CD14-positive monocyte (primary cell): ENCODE results near the gene MXRA8. TPM values are rescaled to one million over a fixed set of nuclear protein-coding genes. Genes with fewer than 3 reads are reported as not detected.

Experiments
- DNase-seq, 3 donors: peaks; one replicate each; pipeline ENCODE4 v3.0.0-alpha.2; 2011 to 2022
- H2AFZ ChIP-seq: 2 replicates; pipeline ENCODE4 v1.6.0; 2012; ENCODE audit warnings: mild to moderate bottlenecking, low read depth, low read length, inconsistent platforms; ENCODE audit not compliant: insufficient read depth, poor library complexity, severe bottlenecking
- H3K27ac ChIP-seq, 2 donors: 1 replicate in 1 of 2; 2 replicates in 1 of 2; pipeline ENCODE4 v1.5.1; 2012 to 2013; ENCODE audit warnings: low read length in 2 of 2, control low read depth in 1 of 2, inconsistent platforms in 1 of 2, low read depth in 1 of 2, mild to moderate bottlenecking in 1 of 2
- H3K27me3 ChIP-seq, 2 donors: one replicate each; pipeline versions ENCODE4 v1.6.0 to v1.6.1; 2011 to 2013; ENCODE audit warnings: low read length in 2 of 2; ENCODE audit not compliant: control insufficient read depth in 2 of 2, insufficient read depth in 2 of 2
- H3K36me3 ChIP-seq, 2 donors: replicated peaks in 1 of 2; 1 replicate in 1 of 2; 2 replicates in 1 of 2; pipeline versions ENCODE4 v1.5.1 to v1.6.1; 2012 to 2013; ENCODE audit warnings: low read length in 2 of 2, control low read depth in 1 of 2, inconsistent platforms in 1 of 2, mild to moderate bottlenecking in 1 of 2; ENCODE audit not compliant: insufficient read depth in 2 of 2, control insufficient read depth in 1 of 2
- H3K4me1 ChIP-seq, 2 donors: 1 replicate in 1 of 2; 2 replicates in 1 of 2; pipeline versions ENCODE4 v1.5.1 to v1.6.1; 2012 to 2013; ENCODE audit warnings: low read length in 2 of 2, control low read depth in 1 of 2, inconsistent platforms in 1 of 2, mild to moderate bottlenecking in 1 of 2, moderate library complexity in 1 of 2; ENCODE audit not compliant: insufficient read depth in 2 of 2, control insufficient read depth in 1 of 2
- H3K4me2 ChIP-seq: replicated peaks from 2 replicates; pipeline ENCODE3; 2012; ENCODE audit warnings: low read length, moderate library complexity, mild to moderate bottlenecking; ENCODE audit not compliant: poor library complexity, severe bottlenecking; ENCODE audit errors: extremely low read depth
- H3K4me3 ChIP-seq, 3 experiments: fragments of 200-600 bp in 1 of 3; sonication (generic) in 1 of 3; replicated peaks in 1 of 3; 1 replicate in 2 of 3; 2 replicates in 1 of 3; pipeline ENCODE4 v1.5.1; 2011 to 2013; ENCODE audit warnings: low read length in 3 of 3, mild to moderate bottlenecking in 3 of 3, control low read depth in 2 of 3, low read depth in 2 of 3, inconsistent platforms in 1 of 3, moderate library complexity in 1 of 3
- H3K79me2 ChIP-seq: 2 replicates; pipeline ENCODE4 v1.6.0; 2012; ENCODE audit warnings: mild to moderate bottlenecking, control low read depth, inconsistent platforms, low read length, moderate library complexity; ENCODE audit not compliant: insufficient read depth
- H3K9ac ChIP-seq: 2 replicates; pipeline ENCODE4 v1.6.0; 2017; ENCODE audit warnings: low read length, mild to moderate bottlenecking; ENCODE audit not compliant: insufficient read depth, poor library complexity, severe bottlenecking
- H3K9me3 ChIP-seq, 2 donors: replicated peaks in 1 of 2; 1 replicate in 1 of 2; 2 replicates in 1 of 2; pipeline versions ENCODE4 v1.5.1 to v1.6.1; 2012 to 2013; ENCODE audit warnings: low read length in 2 of 2, control low read depth in 1 of 2; ENCODE audit not compliant: control insufficient read depth in 1 of 2, insufficient read depth in 1 of 2
- H4K20me1 ChIP-seq: 2 replicates; pipeline ENCODE4 v1.6.0; 2012; ENCODE audit warnings: mild to moderate bottlenecking, low read length, control low read depth, moderate library complexity; ENCODE audit not compliant: insufficient read depth
- H3K27ac Mint-ChIP-seq, 7 donors: one replicate each; pipeline ENCODE4 v1.8.0; 2020; ENCODE audit warnings: mild to moderate bottlenecking in 7 of 7, mixed read lengths in 7 of 7, moderate library complexity in 6 of 7, inconsistent platforms in 2 of 7
- H3K27me3 Mint-ChIP-seq, 3 donors: one replicate each; pipeline ENCODE4 v1.8.0; 2021 to 2022; ENCODE audit warnings: low read depth in 3 of 3, mild to moderate bottlenecking in 3 of 3, mixed read lengths in 3 of 3, moderate library complexity in 3 of 3, inconsistent platforms in 1 of 3
- H3K36me3 Mint-ChIP-seq, 2 donors: one replicate each; pipeline ENCODE4 v1.8.0; 2020; ENCODE audit warnings: mixed read lengths in 2 of 2, inconsistent platforms in 1 of 2, mild to moderate bottlenecking in 1 of 2
- H3K4me1 Mint-ChIP-seq: one replicate; pipeline ENCODE4 v1.8.0; 2020; ENCODE audit warnings: mild to moderate bottlenecking, mixed read lengths
- H3K4me3 Mint-ChIP-seq, 2 donors: one replicate each; pipeline ENCODE4 v1.8.0; 2020; ENCODE audit warnings: mild to moderate bottlenecking in 2 of 2, mixed read lengths in 2 of 2, moderate library complexity in 1 of 2
- H3K9me3 Mint-ChIP-seq, 7 donors: one replicate each; pipeline ENCODE4 v1.8.0; 2020 to 2022; ENCODE audit warnings: mixed read lengths in 7 of 7, mild to moderate bottlenecking in 6 of 7, moderate library complexity in 6 of 7, inconsistent platforms in 2 of 7
- CTCF ChIP-seq: fragments of 200-600 bp; IDR thresholded peaks from one replicate; pipeline ENCODE4 v1.8.0; 2022; ENCODE audit warnings: antibody characterized with exemption, mild to moderate bottlenecking
- WGBS: methylation state at CpG from one replicate; pipeline ENCODE4 v1.1.5; 2013; ENCODE audit warnings: missing lambda C conversion rate; ENCODE audit not compliant: insufficient coverage; 5-methylcytosine and 5-hydroxymethylcytosine counted together
- intact Hi-C, 2 donors: fragments of 100-400 bp; cut with micrococcal nuclease; formaldehyde crosslinking; loops; one replicate each; pipeline versions ENCODE4 v1.15.0 to v1.15.1; 2023
- polyA plus RNA-seq, 3 donors: library from polyadenylated mRNA; depleted of rRNA in 1 of 3; unstranded in 2 of 3; stranded (reverse) in 1 of 3; fragments of 300-500 nt in 2 of 3; fragments of >200 nt in 1 of 3; fragmentation: Illumina TruSeq in 2 of 3; gene quantifications; 1 replicate in 2 of 3; 2 replicates in 1 of 3; pipeline ENCODE4 v1.2.3, GENCODE V29; 2012 to 2021

Gene MXRA8
- polyA plus RNA-seq, 3 donors = not detected

GRCh38 chr1:1309251-1310108, 48.9 kb downstream of the MXRA8 start:
- Histone ChIP-seq H3K36me3 (peaks cover 42% of the 10 kb centered on the region in 2 donors), H4K20me1 (peaks cover 53% of the 10 kb centered on the region), H3K4me1 (peaks cover 36 to 42% of the 10 kb centered on the region in 2 donors), H3K4me2 (peak overlapping the region; percentile 99), H3K9me3 (no peaks in the 10 kb centered on the region), H2AFZ (peak overlapping the region; percentile 91), H3K4me3 (peak overlapping the region; percentile 40 to 91 (median 88)), H3K27ac (peak overlapping the region in 1 of 2 donors; percentile 82), H3K27me3 (no peaks in the 10 kb centered on the region), H3K79me2 (peaks cover 33% of the 10 kb centered on the region), H3K9ac (peak overlapping the region; percentile 81)
- WGBS = 51% methylated on average over 52 of the region's 57 CpGs
- peak overlapping the region in 3 of 7 donors; percentile 30 to 76 (median 49) for H3K27ac Mint-ChIP-seq
- no peak for TF ChIP-seq CTCF
- peaks cover 17 to 40% of the 10 kb centered on the region in 2 donors for H3K36me3 Mint-ChIP-seq
- intact Hi-C loops = loop anchor here in 1 of 2 donors (5.0 kb wide), 2 partner anchors 68 to 473 kb away; partner anchors contain the start of gene AURKAIP1
- peaks cover 30% of the 10 kb centered on the region for H3K4me1 Mint-ChIP-seq
- H3K27me3 Mint-ChIP-seq = peaks cover 0 to 4% (median 0%) of the 10 kb centered on the region in 3 donors
- no peaks in the 10 kb centered on the region for H3K9me3 Mint-ChIP-seq
- peak overlapping the region; percentile 75 to 84 for H3K4me3 Mint-ChIP-seq
- peak in 2 of 3 donors; percentile 5 to 31 for DNase-seq

GRCh38 chr1:1308756-1309250, 49.6 kb downstream of the MXRA8 start:
- Mint-ChIP-seq H3K27ac (peak overlapping the region in 6 of 7 donors; percentile 52 to 85 (median 80)), H3K4me1 (peaks cover 35% of the 10 kb centered on the region), H3K27me3 (peaks cover 0 to 4% (median 0%) of the 10 kb centered on the region in 3 donors), H3K9me3 (no peaks in the 10 kb centered on the region), H3K36me3 (peaks cover 15 to 33% of the 10 kb centered on the region in 2 donors), H3K4me3 (peak overlapping the region; percentile 80 to 89)
- H3K79me2 ChIP-seq = peaks cover 39% of the 10 kb centered on the region
- no peaks in the 10 kb centered on the region for H3K27me3 ChIP-seq
- DNase-seq = no peak
- peaks cover 39 to 48% of the 10 kb centered on the region in 2 donors for H3K4me1 ChIP-seq
- peak overlapping the region; percentile 40 to 91 (median 88) for H3K4me3 ChIP-seq
- peak overlapping the region; percentile 99 for H3K4me2 ChIP-seq
- no peak for TF ChIP-seq CTCF
- H3K36me3 ChIP-seq = peaks cover 35 to 36% of the 10 kb centered on the region in 2 donors
- intact Hi-C loops = loop anchor here in 1 of 2 donors (5.0 kb wide), 2 partner anchors 68 to 473 kb away; partner anchors contain the start of gene AURKAIP1
- WGBS = under 1% methylated on average over 66 of the region's 66 CpGs
- peaks cover 53% of the 10 kb centered on the region for H4K20me1 ChIP-seq
- peak overlapping the region; percentile 91 for H2AFZ ChIP-seq
- H3K9ac ChIP-seq = peak overlapping the region; percentile 81
- peak overlapping the region; percentile 75 to 82 for H3K27ac ChIP-seq
- H3K9me3 ChIP-seq = no peaks in the 10 kb centered on the region
